GM15510 (cell line): ENCODE data around the gene SHLD1.

Source experiments
- POLR2A ChIP-seq: IDR thresholded peaks from 3 replicates; pipeline ENCODE4 v1.6.1; 2011; ENCODE audit warnings: borderline replicate concordance; ENCODE audit not compliant: insufficient read length; ENCODE audit errors: extremely low read depth

SHLD1 gene

DNA sequence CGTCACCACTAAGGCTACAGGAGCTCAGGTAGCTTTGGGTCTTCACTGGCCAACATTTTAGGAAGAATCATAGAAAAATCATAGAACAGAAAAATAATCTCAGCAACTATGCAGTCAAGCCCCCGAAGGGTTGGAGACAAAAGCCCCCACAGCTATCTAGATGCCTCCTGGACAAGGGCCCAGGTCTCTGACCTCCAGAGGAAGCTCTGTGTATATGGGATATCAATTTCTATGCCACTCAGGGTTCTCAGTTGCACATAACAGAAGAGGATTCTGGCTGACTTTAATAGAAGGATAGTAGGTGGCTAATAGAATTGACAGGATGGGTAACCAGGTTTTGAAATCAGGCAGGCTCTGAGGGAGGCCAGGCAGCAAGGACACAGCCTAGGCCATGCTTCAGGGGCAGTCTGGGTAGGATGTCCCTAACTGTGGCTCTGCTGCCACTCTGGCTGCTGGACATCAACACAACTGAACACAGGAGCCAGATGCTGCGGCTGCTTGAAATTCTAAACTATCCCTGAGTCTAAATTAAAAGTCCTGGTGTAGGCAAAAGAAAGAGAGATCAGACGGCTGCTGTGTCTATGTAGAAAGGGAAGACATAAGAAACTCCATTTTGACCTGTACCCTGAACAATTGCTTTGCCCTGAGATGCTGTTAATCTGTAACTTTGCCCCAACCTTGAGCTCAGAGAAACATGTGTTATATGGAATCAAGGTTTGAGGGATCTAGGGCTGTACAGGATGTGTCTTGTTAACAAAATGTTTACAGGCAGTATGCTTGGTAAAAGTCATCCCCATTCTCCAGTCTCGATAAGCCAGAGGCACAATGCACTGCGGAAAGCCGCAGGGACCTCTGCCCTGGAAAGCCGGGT lies 134.5 kb downstream of the SHLD1 start:
- no peak for TF ChIP-seq POLR2A

DNA sequence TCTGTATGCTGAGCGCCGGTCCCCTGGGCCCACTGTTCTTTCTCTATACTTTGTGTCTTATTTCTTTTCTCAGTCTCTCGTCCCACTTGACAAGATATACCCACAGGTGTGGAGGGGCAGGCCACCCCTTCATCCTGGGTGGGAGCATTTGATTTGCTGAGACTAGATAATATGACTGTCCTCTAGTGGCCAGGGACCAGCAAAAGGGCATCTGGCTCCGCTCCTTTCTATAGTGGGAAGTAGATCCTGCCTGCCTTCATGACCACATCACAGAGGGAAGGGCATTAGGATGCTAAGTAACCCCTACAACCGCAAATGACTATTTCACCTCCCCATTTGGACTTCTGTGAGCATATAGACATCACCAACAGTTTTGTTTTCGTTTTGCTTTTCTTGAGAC lies 135.7 kb downstream of the SHLD1 start:
- no peak for TF ChIP-seq POLR2A

DNA sequence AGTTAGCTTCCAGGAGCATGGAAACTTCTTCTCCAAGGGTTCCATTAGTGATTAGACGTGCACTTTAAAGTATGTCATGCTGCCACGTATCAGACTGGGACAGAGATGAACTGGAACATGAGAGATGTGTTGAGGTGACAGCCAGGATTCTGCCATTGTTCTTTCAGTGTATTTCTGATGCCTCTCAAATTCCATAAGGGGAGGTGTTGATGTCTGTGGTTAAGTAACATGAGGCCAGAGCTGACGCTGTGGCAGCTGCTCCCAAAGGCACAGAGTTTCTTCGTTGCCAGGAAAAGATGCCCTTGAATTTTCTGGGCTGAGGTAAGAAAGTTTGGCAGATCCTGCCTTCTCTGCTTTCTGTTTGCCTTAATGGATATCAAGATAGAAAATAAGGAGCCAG lies 136.6 kb downstream of the SHLD1 start:
- no peak for TF ChIP-seq POLR2A

DNA sequence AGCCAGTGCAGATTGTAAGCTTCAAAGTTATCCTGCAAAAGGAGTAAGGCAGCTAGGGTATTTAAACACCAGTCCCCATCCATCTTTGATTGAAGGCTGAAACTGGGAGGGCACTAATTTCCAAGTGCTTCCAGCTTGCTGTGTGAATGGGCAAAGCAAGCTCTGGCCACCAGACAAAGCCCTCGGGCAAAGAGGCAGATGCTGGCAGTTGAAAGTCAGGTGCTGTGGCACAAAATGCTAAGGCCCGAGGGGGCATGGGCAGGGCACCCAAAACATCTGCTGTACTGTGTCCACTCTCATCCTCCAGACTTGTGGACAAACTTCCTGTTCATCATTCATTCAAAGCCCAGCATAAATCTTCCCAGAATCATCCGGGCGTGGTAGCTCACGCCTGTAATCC lies 137.2 kb downstream of the SHLD1 start:
- TF ChIP-seq POLR2A: no peak

DNA sequence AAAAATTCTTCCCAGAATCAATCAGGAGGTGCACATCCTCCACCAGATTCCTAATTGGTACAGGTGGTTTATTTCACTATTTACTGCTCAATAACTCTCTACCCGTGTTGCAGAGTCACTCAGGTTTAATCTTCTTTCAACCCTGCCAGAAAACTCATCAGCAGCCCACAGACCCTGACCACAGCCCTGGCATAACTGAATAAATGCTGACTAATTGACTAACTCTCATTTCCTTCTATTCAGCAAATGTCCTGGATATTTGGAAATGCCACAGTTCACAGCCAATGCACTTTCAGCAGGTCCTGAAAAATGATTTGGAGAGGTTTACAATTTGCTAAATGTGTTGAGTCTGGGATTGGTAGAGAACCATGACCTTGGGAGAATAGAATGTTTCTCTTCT lies 137.8 kb downstream of the SHLD1 start:
- TF ChIP-seq POLR2A: no peak

DNA sequence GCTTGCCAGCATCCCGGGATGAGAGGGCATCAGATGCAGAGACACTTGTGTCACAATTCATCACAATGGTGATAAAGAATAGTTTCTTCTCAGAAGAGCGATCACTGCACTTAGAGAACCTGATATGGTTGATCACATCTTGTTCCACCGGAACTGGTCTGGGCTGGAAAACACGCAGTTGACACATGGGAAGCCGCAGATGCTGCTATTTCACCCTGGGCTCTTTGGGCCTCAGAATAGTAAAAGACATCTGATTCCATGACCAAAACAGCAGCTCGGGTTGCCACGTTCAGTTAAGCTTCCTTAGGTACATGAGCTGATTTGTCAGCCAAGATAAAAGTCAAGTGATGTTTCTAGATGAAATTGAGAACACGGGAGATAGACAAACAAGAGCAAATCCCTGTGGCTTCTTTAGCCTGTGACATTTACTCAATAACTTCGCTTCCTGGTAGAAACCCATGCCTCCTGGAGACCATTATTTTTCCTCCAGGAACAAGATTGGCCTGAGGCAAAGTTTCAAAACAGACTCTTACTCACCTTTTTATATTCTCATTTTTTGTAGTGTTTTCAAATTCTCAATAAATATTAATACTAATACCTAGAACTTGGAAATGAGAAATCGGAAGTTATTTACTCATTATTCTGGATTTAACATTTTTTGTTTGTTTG lies 140.7 kb downstream of the SHLD1 start:
- no peak for TF ChIP-seq POLR2A

DNA sequence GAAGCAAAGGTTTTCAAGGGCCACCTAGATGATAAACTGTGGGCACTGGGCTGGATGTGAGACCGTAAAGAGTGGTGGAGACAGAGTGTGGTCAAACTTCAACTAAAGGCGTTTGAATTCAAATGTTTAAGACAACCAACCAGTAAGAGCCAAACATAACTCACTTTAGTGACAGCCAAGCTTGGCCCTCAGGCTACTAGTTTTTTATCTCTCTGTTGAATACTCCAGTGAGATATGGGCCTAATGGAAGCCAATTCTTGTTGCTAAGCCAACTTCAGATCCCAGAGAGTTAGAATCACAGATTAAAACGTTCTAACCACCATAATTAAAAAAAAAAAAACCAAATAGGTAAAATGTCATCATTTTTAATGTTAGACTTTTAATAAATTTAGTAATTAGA lies 142.9 kb downstream of the SHLD1 start:
- no peak for TF ChIP-seq POLR2A

DNA sequence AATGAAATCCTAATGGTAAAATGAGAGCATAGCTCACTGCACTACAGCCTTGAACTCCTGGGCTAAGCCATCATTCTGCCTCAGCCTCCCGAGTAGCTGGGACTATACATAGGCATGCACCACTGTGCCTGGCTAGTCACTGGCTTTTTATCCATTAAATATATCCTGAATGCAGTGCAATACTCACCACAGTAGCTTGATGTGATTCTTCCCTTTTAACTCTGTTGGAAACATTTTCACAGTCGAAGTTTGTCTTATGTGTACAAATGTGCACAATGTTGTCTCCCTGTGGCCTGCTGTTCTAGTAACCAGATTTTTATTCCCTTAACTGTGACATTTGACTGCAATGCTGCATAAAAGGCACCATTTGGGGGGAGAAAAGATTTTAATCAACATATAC lies 143.4 kb downstream of the SHLD1 start:
- TF ChIP-seq POLR2A: no peak

DNA sequence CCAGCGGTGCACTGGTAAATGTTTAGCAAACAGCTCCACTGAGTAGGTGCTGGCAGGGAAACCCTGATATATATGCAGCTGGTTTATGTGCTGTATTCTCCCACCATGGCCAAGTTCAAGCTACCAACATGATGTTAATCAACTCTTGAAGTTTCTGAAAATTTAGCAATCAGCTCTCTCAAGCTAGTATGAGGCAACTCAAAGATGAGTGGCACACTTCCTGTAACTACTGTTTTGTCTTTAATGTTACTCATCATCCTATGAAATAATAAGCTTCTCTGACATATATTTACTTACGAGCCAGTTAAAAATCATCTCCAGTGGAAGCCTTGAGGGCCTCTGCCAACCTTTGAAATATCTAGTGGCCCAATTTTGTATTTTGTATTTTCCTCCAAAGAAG lies 145.4 kb downstream of the SHLD1 start:
- no peak for TF ChIP-seq POLR2A

DNA sequence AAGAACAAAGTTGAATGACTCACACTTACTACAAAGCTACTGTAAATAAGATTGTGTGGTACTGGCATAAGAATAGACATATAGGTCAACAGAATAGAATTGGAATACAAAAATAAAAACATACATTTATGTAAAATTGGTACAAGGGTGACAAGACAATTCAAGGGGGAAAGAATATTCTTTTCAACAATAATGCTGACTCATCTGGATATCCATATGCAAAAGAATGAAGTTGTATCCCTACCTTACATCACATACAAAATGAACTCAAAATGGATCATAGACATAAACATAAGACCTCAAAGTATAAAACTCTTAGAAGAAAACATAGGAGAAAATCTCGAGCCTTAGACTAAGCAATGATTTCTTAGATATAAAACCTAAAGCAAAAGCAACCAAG lies 149.2 kb downstream of the SHLD1 start:
- TF ChIP-seq POLR2A: no peak

DNA sequence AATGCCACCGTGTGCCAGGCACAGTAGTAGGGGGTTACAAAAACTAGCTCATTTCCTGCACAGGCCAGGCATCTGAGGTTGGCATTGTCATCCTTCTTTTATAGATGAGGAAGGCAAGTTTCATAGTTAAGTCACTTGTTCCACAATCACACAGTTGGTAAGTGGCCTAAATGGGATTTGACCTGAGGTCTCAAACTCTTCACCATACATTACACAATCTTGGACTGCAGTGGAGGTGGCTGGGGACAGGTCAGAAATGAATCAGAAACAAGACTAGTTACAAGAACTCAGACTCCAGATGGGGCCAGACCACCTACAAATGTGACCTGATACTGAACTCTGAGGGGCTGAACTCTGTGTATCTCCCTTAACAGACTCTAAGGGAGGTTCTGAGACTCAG lies 150.7 kb downstream of the SHLD1 start:
- TF ChIP-seq POLR2A: no peak

DNA sequence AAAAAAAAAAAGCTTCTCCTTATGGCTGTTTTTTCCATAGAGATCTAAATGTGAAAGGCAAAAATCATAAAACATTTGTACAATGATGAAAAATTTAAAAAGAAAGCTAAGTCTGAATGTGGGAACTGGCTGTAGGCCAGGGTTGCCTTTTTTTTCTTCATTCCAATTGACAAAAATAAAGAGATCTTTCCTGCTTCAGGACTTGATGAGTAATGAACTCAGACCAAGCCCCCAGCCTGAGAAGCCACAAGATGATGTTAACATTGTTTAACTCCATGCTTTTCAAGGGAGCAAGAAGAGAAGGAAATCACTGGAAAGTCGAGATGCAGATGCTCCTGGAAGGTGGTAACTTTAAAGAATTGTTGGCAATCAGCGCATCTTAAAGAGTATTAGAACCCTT lies 158.8 kb downstream of the SHLD1 start:
- no peak for TF ChIP-seq POLR2A

DNA sequence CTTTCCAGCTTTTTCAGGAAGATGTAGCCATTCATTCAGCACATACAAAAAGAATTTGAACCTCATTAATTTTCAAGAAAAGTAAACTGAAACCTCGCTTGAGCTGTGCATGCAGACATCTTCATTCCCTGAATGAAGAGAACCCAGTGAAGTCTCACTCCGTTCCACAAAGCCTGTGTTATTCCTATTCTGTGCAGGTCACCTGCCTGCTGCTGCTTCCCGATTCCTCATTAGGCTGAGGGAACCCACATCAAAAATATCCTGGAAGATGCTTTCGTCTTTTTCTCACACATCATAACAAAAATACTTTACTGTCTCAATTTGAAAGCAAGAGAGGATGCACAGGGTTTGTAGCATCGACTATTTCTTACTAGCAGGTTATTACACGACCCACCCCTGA lies 160.0 kb downstream of the SHLD1 start:
- TF ChIP-seq POLR2A: no peak

DNA sequence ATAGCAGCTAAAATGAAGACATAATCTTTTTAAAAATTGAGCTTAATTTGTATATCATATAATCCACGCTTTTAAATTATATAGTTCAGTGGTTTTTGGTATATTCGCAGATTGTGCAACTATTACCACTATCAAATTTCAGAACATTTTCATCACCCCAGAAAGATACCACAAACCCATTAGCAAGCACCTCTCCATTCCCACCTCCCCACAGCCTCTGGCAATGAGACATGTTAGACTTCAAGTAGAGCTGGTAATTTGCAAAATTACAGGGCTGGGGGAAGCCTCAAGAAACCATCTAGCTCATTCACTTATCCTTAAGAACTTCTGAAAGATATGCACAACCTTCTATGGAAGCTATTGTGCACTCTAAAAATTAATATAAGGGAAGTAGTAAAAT lies 163.0 kb downstream of the SHLD1 start:
- TF ChIP-seq POLR2A: no peak
